Measurements from ENCODE around the gene PIGS. TPM values are rescaled to one million over a fixed set of nuclear protein-coding genes. Genes with fewer than 3 reads are reported as not detected.
"Not testable (repeated sequence)": the region's sequence is repeated elsewhere in the genome, so short reads cannot be mapped to it uniquely, and the experiment has no call there.

PIGS gene
- total RNA-seq, 1 donor from 2014 or later, result 70.9 TPM

DNA sequence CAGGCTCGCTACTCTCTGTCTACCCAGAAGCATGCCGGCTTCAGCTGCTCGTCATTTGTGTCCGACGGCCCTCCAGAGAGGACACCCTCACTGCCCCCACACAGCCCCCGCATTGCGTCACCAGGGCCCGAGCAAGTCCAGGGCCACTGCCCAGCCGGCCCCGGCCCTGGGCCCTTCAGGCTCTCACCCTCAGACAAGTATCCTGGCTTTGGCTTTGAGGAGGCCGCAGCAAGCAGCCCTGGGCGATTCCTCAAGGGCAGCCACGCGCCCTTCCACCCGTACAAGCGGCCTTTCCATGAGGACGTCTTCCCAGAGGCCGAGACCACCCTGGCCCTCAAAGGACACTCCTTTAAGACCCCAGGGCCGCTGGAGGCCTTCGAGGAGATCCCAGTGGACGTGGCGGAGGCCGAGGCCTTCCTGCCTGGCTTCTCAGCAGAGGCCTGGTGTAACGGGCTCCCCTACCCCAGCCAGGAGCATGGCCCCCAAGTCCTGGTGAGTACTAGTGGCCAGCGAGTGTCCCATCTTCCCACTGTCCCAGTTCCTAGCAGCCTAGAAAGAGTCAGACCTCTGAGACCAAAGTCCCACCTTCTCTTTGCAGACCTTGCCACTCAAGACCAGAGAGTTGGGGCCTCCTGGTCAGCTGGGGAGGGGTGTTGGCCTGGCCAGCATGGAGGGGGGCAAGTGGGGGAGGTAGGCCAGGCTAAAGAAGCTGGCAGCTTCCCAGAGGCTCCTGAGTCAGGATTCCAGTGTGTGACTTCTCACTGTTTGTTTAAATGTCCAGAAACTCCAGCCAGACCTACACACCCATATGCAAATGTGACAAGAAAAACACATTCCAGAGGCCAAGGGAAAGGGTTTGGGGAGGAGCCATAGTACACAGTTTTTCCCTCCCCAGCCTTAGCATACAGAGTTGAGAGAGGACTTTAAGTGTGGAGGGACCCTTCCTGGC is 46.6 kb downstream of the PIGS start:
- H3K9me3 Mint-ChIP-seq, result no peaks in the 10 kb centered on the region
- intact Hi-C loops (cut with micrococcal nuclease), result no loop called here
- no peak overlapping the region for H3K27ac Mint-ChIP-seq
- no peak overlapping the region for H3K4me3 Mint-ChIP-seq
- DNase-seq, result no peak
- H3K36me3 Mint-ChIP-seq (ENCODE audit: low read depth), result no peaks in the 10 kb centered on the region
- H3K27me3 Mint-ChIP-seq, result peaks cover 2% of the 10 kb centered on the region
- H3K4me1 Mint-ChIP-seq, result no peaks in the 10 kb centered on the region

DNA sequence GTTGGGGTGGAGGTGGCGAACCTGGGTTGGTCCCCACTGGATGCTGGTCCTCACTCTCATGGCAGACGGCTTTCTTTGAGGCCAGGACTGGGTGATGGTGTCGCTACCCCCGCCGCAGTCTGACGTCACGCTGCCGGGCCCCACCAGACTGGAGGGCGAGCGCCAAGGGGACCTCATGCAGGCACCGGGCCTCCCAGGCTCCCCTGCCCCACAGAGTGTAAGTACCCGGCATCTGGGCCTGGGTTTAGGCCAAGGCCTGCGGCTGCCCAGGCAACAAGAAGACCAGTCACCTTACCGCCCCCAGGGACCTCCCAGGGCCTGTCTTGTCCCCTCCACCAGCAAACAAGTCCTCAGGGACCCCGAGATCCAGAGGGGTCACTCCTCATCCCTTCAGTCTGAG is 47.4 kb downstream of the PIGS start:
- peaks cover 4% of the 10 kb centered on the region for H3K27me3 Mint-ChIP-seq
- no peaks in the 10 kb centered on the region for H3K36me3 Mint-ChIP-seq (ENCODE audit: low read depth)
- no peak for DNase-seq
- H3K4me1 Mint-ChIP-seq, result no peaks in the 10 kb centered on the region
- no peak overlapping the region for H3K27ac Mint-ChIP-seq
- intact Hi-C loops (cut with micrococcal nuclease), result no loop called here
- H3K4me3 Mint-ChIP-seq, result no peak overlapping the region
- H3K9me3 Mint-ChIP-seq, result no peaks in the 10 kb centered on the region

DNA sequence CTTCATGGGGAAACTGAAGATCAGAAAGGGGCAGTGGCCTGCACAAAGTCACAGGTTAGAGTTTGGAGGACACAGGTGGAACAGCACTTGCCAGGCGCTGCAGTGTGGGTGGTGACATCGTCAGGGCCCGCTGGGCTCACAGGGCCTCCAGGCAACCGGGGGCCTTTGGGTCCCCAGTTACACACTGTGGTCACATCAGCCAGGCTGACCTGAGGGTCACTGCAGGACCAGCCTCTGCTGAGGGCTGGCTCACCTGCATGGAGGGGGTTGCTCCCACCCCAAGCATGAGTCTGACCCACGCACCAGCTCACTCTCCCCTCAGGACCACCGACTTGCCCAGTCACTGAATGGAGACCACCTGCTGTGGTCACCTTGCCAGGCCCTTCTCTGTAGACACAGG is 48.1 kb downstream of the PIGS start:
- Mint-ChIP-seq H3K9me3 (no peaks in the 10 kb centered on the region), H3K36me3 (ENCODE audit: low read depth) (no peaks in the 10 kb centered on the region), H3K27me3 (peaks cover 5% of the 10 kb centered on the region), H3K4me3 (no peak overlapping the region), H3K27ac (no peak overlapping the region), H3K4me1 (no peaks in the 10 kb centered on the region)
- intact Hi-C loops (cut with micrococcal nuclease), result no loop called here
- DNase-seq, result no peak

DNA sequence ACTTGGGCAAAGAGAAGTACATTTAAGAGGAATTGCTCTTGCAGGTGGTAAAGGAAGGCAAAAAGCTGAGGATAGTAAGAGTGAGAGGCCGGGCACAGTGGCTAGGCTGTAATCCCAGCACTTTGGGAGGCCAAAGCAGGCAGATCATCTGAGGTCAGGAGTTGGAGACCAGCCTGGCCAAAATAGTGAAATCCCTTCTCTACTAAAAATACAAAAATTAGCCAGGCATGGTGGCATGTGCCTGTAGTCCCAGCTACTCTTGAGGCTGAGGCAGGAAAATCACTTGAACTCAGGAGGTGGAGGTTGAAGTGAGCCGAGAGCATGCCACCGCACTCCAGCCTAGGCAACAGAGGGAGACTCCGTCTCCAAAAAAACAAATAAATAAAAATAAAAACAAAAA is 49.0 kb downstream of the PIGS start:
- H3K4me3 Mint-ChIP-seq; intact Hi-C loops (cut with micrococcal nuclease); H3K9me3 Mint-ChIP-seq; H3K4me1 Mint-ChIP-seq; H3K27me3 Mint-ChIP-seq; H3K27ac Mint-ChIP-seq; H3K36me3 Mint-ChIP-seq (ENCODE audit: low read depth); DNase-seq: not testable (repeated sequence)

DNA sequence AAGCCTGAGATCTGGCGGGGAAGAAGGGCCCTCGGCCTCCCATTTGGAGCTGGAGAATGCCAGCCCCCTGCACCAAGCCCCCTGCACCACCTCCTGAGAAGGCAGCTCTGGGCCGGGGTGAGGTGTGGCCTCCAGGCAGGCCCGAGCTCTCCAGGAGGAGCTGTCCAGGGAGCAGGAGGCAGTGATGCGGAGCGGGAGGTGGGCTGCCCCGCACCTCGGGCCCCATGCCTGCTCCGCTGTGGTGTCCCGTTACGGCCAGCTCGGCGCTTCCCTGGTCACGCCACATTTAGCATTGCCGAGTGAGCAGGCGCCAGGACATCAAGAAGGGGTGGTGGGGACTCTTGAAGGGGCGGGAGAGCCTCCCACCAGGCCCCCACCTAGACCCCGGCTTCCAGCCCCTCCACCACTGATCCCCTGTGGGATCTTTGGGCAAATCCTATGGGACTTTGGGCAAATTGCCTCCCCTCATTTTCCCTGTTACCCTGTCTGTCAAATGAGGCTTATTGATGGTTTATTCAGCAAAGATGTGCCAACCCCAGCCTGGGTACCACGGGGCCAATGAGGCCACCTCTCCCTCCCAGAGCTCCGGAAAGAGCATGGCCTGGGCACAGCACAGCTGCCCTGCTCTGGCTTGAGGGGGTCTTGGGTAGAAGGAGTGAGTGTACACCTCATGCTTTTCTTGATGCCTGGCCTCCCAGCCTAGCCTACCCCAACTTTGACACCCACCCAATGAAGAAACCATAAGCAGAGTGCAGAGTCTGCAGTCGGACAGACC is 49.8 kb downstream of the PIGS start:
- Mint-ChIP-seq H3K27ac (no peak overlapping the region), H3K9me3 (no peaks in the 10 kb centered on the region), H3K4me3 (no peak overlapping the region), H3K4me1 (no peaks in the 10 kb centered on the region), H3K27me3 (peaks cover 7% of the 10 kb centered on the region), H3K36me3 (ENCODE audit: low read depth) (no peaks in the 10 kb centered on the region)
- intact Hi-C loops (cut with micrococcal nuclease), result no loop called here
- no peak for DNase-seq

DNA sequence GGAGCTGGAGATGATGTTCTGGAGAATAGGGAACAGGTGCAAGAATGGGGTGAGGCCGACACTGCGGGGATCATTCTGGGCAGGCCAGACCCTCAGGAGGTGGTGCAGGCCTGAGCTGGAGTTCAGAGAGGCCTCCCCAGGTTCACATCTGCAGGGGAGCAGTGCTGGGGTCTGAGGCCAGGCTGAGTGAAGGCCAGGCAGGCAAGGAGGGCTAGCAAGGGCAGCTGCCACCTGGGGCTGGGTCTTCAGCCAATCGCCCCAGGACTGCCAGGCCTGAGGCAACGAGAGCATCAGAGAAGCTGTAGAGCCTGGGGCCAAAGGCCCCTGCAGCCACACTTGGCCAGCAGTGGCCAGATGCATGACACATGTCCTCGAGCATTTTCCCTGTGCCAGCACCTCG is 50.6 kb downstream of the PIGS start:
- DNase-seq, result no peak
- Mint-ChIP-seq H3K36me3 (ENCODE audit: low read depth) (no peaks in the 10 kb centered on the region), H3K27ac (no peak overlapping the region), H3K4me3 (no peak overlapping the region), H3K9me3 (peaks cover 3% of the 10 kb centered on the region), H3K27me3 (peaks cover 7% of the 10 kb centered on the region), H3K4me1 (no peaks in the 10 kb centered on the region)
- intact Hi-C loops (cut with micrococcal nuclease), result no loop called here

DNA sequence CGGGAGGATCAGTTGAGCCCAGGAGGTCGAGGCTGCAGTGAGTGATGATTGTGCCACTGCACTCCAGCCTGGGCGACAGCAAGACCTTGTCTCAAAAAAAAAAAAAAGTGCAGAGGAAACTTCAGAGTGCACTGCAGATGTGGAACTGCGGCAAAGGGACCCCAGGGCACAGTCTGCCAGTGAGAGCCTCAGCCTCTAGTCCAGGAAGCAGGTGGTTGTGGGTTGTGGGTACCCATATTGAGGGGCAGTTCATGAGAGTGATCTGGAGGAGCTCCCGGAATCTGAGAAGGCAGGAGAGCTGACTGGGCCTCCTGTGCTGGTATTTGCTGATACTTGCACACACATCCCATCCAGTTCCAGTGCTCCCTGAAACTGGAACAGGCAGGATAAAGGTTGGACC is 52.1 kb downstream of the PIGS start:
- no peak for DNase-seq
- no peak overlapping the region for H3K4me3 Mint-ChIP-seq
- H3K9me3 Mint-ChIP-seq, result peaks cover 3% of the 10 kb centered on the region
- intact Hi-C loops (cut with micrococcal nuclease), result no loop called here
- no peaks in the 10 kb centered on the region for H3K4me1 Mint-ChIP-seq
- H3K36me3 Mint-ChIP-seq (ENCODE audit: low read depth), result no peaks in the 10 kb centered on the region
- H3K27ac Mint-ChIP-seq, result no peak overlapping the region
- H3K27me3 Mint-ChIP-seq, result peaks cover 7% of the 10 kb centered on the region

DNA sequence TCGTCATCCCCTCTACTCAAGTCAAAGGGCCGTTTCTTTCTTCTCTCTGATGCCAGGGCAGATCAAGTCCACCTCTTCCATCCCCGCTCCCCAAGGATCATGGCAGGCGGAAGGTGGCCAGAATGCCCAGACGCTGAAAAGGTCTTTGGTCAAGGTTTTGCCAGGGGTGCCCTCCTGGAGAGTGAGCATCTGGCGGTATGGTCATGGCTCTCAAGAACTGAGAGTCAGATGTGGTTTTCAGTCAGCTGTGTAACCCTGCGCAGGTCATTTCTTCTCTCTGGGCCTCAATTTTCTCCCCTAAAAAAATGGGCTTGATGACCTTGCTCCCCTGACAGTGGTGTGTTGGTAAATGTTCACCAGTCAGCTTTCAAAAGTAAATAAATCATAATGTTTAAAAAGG is 52.7 kb downstream of the PIGS start:
- DNase-seq, result no peak
- Mint-ChIP-seq H3K9me3 (peaks cover 3% of the 10 kb centered on the region), H3K36me3 (ENCODE audit: low read depth) (no peaks in the 10 kb centered on the region), H3K27ac (no peak overlapping the region), H3K4me1 (no peaks in the 10 kb centered on the region), H3K27me3 (peaks cover 7% of the 10 kb centered on the region), H3K4me3 (no peak overlapping the region)
- intact Hi-C loops (cut with micrococcal nuclease), result no loop called here

DNA sequence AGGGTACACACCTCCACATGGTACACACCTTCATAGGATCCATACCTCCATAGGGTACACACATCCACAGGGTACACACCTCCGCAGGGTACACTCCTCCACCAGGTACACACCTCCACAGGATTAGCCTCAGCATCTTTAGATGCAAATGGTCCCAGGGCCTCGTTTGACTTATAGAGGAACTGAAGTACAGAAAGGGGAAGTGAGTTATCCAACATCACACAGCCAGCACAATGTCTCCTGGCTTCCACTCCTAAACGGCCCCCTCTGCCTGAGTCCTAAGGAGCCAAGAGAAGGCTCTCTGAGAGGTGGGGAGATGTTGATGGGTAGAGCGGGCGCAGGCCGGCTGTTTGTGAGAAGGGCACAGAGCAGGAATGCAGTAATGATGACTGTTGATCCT is 53.2 kb downstream of the PIGS start:
- Mint-ChIP-seq H3K4me3 (no peak overlapping the region), H3K9me3 (peaks cover 3% of the 10 kb centered on the region), H3K36me3 (ENCODE audit: low read depth) (no peaks in the 10 kb centered on the region), H3K27me3 (peaks cover 7% of the 10 kb centered on the region), H3K4me1 (no peaks in the 10 kb centered on the region), H3K27ac (no peak overlapping the region)
- no peak for DNase-seq
- intact Hi-C loops (cut with micrococcal nuclease), result no loop called here

DNA sequence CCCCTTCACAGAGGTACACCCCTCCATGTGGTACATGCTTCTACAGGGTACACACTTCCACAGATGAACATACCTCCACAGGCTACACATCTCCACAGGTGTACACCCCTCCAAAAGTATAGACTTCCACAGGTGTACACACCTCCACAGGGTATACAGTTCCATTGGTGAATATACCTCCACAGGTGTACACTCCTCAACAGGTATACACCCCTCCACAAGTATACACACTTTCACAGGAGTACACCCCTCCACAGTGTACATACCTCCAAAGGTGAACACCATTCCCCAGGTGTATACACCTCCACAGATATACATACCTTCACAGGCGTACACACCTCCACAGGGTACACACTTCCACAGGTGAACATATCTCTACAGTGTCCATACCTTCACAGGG is 55.8 kb downstream of the PIGS start:
- DNase-seq, result no peak
- H3K9me3 Mint-ChIP-seq, result peaks cover 3% of the 10 kb centered on the region
- no peaks in the 10 kb centered on the region for H3K36me3 Mint-ChIP-seq (ENCODE audit: low read depth)
- H3K4me1 Mint-ChIP-seq, result no peaks in the 10 kb centered on the region
- no peak overlapping the region for H3K27ac Mint-ChIP-seq
- no peak overlapping the region for H3K4me3 Mint-ChIP-seq
- intact Hi-C loops (cut with micrococcal nuclease), result no loop called here
- peaks cover 6% of the 10 kb centered on the region for H3K27me3 Mint-ChIP-seq

DNA sequence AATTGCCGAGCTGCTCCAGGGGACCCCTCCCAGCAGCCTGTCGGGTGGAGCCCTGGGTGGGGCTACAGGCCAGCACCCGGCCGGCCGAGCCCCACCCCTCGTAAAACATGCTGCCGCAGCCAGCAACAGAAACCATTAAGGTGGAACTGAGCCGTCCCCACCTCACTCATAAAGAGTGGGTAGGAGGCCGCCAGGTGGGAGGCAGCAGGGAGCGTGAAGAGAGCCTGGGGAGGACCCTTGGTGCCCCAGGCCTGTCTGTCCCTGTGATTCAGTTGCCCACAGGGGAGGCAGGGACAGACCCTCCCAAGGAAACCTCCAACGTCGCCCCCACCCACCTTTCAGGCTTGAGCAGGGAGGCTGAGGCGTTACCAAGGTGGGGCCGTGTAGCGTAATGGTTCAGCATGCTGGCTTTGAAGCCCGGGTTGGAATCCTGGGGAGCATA is 56.7 kb downstream of the PIGS start:
- H3K27ac Mint-ChIP-seq, result no peak overlapping the region
- H3K9me3 Mint-ChIP-seq, result peaks cover 3% of the 10 kb centered on the region
- intact Hi-C loops (cut with micrococcal nuclease), result no loop called here
- no peak overlapping the region for H3K4me3 Mint-ChIP-seq
- H3K27me3 Mint-ChIP-seq, result peaks cover 8% of the 10 kb centered on the region
- no peaks in the 10 kb centered on the region for H3K36me3 Mint-ChIP-seq (ENCODE audit: low read depth)
- no peaks in the 10 kb centered on the region for H3K4me1 Mint-ChIP-seq
- DNase-seq, result no peak

DNA sequence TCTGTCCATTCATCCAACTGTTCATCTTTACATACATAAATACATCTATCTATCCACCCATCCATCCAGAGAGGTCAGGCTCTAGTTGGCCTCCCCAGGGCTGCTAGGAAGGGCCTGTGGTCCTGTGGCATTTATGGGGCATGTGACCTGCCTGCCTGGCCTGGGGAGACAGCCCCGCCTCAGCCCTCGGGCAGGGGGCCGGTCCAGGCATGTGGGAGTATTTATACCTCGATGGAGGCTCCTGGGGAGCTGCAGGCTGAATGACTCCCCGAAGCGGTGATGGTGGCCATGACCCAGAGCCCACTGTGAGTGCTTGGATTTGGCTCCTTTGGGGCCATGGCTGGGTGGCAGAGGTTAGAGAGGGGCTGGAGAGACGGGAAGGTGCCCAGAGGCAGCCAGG is 57.8 kb downstream of the PIGS start:
- Mint-ChIP-seq H3K9me3 (peaks cover 3% of the 10 kb centered on the region), H3K36me3 (ENCODE audit: low read depth) (no peaks in the 10 kb centered on the region), H3K4me1 (no peaks in the 10 kb centered on the region), H3K27ac (no peak overlapping the region), H3K27me3 (peaks cover 5% of the 10 kb centered on the region), H3K4me3 (no peak overlapping the region)
- no peak for DNase-seq
- intact Hi-C loops (cut with micrococcal nuclease), result no loop called here

DNA sequence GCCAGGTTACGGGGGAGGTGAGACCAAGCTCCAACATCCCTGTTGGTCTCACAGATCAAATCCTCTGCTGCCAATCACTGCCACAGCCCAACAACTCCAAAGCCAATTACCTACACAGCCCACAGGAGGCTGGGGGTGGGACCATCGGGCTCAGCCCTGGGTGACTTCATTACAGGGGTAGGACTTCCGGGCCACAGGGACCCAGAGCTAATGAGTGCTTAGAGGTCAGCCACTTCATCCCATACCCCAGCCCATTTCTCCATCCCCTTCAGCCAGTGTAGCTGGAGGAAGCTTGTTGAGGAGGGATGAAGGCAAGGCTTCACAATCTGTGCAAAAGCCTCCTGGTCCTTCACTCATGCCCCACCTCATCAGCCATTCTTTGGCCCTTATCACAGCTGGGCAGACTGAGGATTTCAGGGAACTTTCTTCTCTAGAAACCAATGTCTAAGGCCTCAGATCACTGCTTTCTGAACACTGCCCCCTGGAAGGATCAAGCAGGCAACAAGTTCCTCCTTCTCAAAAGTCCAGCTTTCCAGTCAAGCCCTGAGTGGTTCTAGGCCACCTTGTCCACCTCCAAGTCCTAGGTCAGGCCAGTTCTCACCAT is 59.4 kb downstream of the PIGS start:
- H3K4me3 Mint-ChIP-seq, result no peak overlapping the region

DNA sequence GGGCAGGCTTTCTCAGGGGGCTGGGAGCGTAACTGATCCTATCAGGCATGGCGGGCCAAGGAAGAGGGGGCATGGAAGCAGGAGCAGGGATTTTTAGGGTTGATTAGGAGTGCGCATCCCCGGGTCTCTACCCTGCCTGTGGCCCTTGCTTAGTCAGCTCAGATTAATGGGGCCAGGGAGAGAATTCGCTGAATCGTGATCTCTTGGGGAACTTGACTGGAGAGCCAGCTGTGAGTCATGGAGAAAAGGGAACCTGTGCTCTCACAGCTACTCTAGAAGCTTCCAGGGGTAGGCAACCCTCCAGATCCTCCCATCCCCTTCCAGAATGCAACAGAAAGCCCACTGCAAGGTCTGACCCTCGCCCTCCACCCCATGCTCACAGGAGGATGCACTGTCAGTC is 61.5 kb downstream of the PIGS start:
- Mint-ChIP-seq H3K9me3 (no peaks in the 10 kb centered on the region), H3K27ac (no peak overlapping the region), H3K4me1 (no peaks in the 10 kb centered on the region), H3K27me3 (peaks cover 7% of the 10 kb centered on the region), H3K36me3 (ENCODE audit: low read depth) (no peaks in the 10 kb centered on the region), H3K4me3 (no peak overlapping the region)
- intact Hi-C loops (cut with micrococcal nuclease), result no loop called here
- no peak for DNase-seq

More for the DNA sequence above, 59.4 kb downstream of the PIGS start:
- Mint-ChIP-seq H3K27ac (no peak overlapping the region), H3K36me3 (ENCODE audit: low read depth) (no peaks in the 10 kb centered on the region), H3K9me3 (peaks cover 3% of the 10 kb centered on the region), H3K27me3 (peaks cover 3% of the 10 kb centered on the region), H3K4me1 (no peaks in the 10 kb centered on the region)
- intact Hi-C loops (cut with micrococcal nuclease), result no loop called here
- no peak for DNase-seq
